ENCODE measurements around the gene IQCB1. TPM values are rescaled to one million over a fixed set of nuclear protein-coding genes. Genes with fewer than 3 reads are reported as not detected.
A peak's percentile ranks its signal among the peaks of the same experiment; 100 is the strongest.
"Not testable (repeated sequence)": the region's sequence is repeated elsewhere in the genome, so short reads cannot be mapped to it uniquely, and the experiment has no call there.

The IQCB1 gene
- total RNA-seq, 2 experiments from 2014 or later: 28.4 to 34.0 TPM

DNA sequence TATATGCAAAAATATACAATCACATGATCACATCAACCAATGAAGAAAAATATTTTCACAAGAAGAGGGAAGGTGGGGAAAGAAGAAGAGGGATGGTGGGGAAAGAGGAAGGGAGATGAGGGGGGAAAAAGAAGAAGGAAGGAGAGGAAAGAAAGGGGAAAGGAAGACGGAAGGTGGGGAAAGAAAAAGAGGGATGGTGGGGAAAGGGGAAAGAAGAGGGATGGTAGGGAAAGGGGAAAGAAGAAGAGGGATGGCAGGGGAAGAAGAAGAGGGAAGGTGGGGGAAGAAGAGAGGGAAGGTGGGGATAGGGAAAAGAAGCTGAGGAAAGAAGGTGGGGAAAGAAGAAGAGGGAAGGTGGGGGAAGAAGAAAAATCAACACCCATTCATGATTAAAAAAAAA is 82.1 kb downstream of the IQCB1 start:
- Mint-ChIP-seq H3K27ac (no peak overlapping the region), H3K9me3 (no peaks in the 10 kb centered on the region), H3K27me3 (peaks cover 27% of the 10 kb centered on the region), H3K4me1 (peaks cover 4% of the 10 kb centered on the region), H3K36me3 (ENCODE audit: low read depth) (no peaks in the 10 kb centered on the region), H3K4me3 (no peak overlapping the region)
- CTCF ChIA-PET: no interaction called here
- POLR2A ChIA-PET: no interaction called here
- no peak for DNase-seq

DNA sequence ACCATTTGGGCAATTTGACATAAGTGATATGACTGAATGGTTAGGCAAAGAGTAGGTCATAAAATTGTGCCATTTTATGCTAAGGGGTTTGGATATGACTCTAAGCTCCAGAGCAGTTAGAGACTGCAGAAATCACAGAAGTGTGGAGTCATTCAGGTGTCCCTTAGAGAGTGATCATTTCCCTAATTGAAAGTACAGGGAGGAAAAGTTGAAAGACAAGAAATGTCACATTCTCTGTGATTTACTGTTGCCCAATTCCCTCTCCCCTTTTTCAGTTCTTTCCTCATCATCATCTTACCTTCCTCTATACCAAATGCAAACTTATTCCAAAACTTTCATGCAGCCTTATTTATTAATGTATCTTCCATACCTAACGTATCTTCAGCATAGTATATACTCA is 82.6 kb downstream of the IQCB1 start:
- Mint-ChIP-seq H3K9me3 (no peaks in the 10 kb centered on the region), H3K27me3 (peaks cover 27% of the 10 kb centered on the region), H3K36me3 (ENCODE audit: low read depth) (no peaks in the 10 kb centered on the region), H3K4me3 (no peak overlapping the region), H3K4me1 (peaks cover 6% of the 10 kb centered on the region), H3K27ac (no peak overlapping the region)
- CTCF ChIA-PET: no interaction called here
- POLR2A ChIA-PET: no interaction called here
- DNase-seq: no peak

DNA sequence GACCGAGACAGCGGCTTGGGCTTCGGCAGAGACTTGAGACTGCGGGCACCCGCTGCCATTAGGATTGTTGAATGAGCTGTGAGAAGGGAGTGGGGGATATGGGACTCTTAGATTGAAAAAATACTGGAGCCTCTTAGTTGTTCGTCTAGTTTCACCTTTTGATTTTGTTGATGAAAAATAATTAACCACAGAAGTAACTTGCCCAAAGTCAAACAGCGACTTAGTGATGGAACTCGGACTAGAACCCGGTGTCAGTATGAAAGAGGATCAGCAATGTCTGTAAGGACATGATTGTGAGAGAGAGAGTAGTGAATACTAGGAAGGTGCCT is 84.8 kb downstream of the IQCB1 start:
- no peak overlapping the region for H3K27ac Mint-ChIP-seq
- H3K9me3 Mint-ChIP-seq: no peaks in the 10 kb centered on the region
- no peak overlapping the region for H3K4me3 Mint-ChIP-seq
- H3K36me3 Mint-ChIP-seq (ENCODE audit: low read depth): no peaks in the 10 kb centered on the region
- peaks cover 20% of the 10 kb centered on the region for H3K27me3 Mint-ChIP-seq
- no peak for DNase-seq
- H3K4me1 Mint-ChIP-seq: peaks cover 6% of the 10 kb centered on the region
- CTCF ChIA-PET: interaction anchor here (2.2 kb wide), 1 partner anchor 11 kb away, joined by 7 read pairs; no protein-coding TSS in a partner anchor
- POLR2A ChIA-PET: no interaction called here

DNA sequence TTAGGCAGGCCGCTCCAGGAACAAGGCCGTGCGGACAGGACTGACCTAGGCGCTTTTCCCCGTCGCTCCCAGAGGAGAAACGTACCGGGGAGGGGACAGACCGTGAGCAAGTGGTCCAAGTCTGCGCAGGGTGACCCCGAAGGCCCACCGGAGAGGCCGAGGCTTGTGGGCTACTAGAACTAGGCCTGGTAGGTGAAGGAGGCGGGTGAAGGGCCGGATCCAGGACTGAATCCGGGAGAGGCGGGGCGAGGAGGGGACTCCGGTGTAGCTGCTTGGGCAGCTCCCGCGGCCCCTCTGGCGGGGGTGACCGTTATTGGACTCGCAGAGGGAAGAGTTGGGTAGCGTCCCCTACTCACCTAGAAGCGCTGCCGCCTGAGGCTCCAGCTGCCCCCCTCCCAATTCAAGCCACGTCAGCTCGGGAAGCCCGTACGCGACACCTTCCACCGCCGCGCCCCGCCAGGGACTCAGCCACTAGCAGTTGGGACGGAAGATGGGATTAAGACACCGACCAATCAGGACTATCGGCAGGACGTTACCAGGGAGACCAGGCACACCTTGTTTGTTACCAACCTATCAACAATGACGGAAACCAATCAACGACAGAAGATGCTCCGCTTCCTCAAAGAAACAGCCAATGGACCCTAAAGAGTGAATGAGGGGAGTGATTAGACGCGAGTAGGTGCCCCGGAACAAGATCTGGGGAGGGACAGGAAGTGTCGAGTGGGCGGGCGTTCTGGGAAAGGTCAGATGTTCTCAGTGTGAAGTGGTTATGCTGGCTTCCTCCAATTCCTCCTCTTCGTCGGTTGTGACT is 85.4 kb downstream of the IQCB1 start, which contains the start of gene GOLGB1:
GOLGB1 (minus strand) TSS at position 466 of the 811 bp plus-strand sequence. CDS start 18,770 bp downstream, outside the sequence.
- Mint-ChIP-seq H3K4me1 (peaks cover 6% of the 10 kb centered on the region), H3K4me3 (no peak within 1 kb of the TSS), H3K27ac (no peak within 1 kb of the TSS), H3K9me3 (no peaks in the 10 kb centered on the region), H3K36me3 (ENCODE audit: low read depth) (no peaks in the 10 kb centered on the region), H3K27me3 (peaks cover 20% of the 10 kb centered on the region)
- DNase-seq: peak; percentile 96
- POLR2A ChIA-PET: interaction anchor here (1.0 kb wide), 1 partner anchor 95 kb away, joined by 3 read pairs; no protein-coding TSS in a partner anchor
- CTCF ChIA-PET: interaction anchor here (2.2 kb wide), 1 partner anchor 10 kb away, joined by 7 read pairs; no protein-coding TSS in a partner anchor

DNA sequence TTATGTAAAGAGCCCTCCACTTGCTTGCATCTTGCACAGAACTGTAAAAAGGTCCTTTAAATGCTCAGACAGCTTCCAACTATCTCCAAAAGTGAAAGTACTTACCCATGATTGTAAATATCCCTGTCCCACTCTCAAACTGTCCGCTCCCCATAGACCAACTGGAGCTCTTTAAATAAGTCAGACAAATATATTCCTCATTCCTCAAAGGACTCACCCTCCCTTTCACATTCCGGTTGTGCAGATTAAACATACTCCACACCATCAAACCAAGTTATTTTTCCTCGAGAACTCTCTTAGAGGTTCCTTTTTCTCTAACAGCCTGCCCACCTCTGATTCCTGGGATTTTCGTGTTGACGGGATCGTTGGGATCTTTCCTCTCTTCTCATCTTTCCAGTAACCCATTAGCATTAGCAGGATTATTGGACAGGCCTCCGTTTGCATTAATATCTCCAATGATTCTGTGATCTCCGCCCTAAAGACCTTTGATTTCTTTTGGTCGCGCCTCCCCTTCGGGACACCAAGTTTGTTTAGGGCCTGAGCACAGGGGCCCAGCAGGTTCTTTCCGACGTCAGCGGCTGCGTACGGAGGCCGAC is 86.1 kb downstream of the IQCB1 start:
- H3K27me3 Mint-ChIP-seq: peaks cover 18% of the 10 kb centered on the region
- ChIA-PET POLR2A (interaction anchor here (1.0 kb wide), 1 partner anchor 94 kb away, joined by 3 read pairs; no protein-coding TSS in a partner anchor), CTCF (interaction anchor here (0.7 to 2.2 kb wide), 5 partner anchors 8 to 202 kb away, joined by 3 to 7 read pairs (median 3); no protein-coding TSS in a partner anchor)
- peak; percentile 43 for DNase-seq
- H3K4me1 Mint-ChIP-seq: peaks cover 6% of the 10 kb centered on the region
- H3K4me3 Mint-ChIP-seq: no peak overlapping the region
- H3K36me3 Mint-ChIP-seq (ENCODE audit: low read depth): no peaks in the 10 kb centered on the region
- H3K9me3 Mint-ChIP-seq: no peaks in the 10 kb centered on the region
- no peak overlapping the region for H3K27ac Mint-ChIP-seq

DNA sequence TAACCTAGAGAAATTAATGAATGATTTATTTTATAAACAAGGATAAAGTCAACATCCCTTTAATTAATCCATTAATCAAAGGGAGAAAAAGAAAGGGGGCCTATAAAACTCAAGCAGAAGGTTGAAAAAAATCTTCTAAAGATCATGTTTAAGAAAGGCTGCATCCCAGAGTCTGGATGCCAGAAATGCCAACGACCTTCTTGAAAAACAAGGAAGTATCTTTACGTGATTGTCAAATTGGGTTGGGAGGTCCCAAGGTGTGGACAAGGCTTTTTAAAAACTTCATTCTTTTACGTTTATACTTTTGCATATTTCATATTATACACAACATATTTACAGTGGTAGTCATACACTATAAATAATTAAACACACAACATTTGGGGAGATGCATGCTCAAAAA is 86.9 kb downstream of the IQCB1 start:
- Mint-ChIP-seq H3K4me3 (no peak overlapping the region), H3K27ac (no peak overlapping the region), H3K27me3 (peaks cover 16% of the 10 kb centered on the region), H3K9me3 (no peaks in the 10 kb centered on the region), H3K4me1 (peaks cover 6% of the 10 kb centered on the region), H3K36me3 (ENCODE audit: low read depth) (peaks cover 4% of the 10 kb centered on the region)
- POLR2A ChIA-PET: interaction anchor here (1.0 kb wide), 1 partner anchor 93 kb away, joined by 3 read pairs; no protein-coding TSS in a partner anchor
- CTCF ChIA-PET: interaction anchor here (0.7 to 1.1 kb wide), 4 partner anchors 9 to 201 kb away, joined by 3 to 5 read pairs (median 3); no protein-coding TSS in a partner anchor
- no peak for DNase-seq

DNA sequence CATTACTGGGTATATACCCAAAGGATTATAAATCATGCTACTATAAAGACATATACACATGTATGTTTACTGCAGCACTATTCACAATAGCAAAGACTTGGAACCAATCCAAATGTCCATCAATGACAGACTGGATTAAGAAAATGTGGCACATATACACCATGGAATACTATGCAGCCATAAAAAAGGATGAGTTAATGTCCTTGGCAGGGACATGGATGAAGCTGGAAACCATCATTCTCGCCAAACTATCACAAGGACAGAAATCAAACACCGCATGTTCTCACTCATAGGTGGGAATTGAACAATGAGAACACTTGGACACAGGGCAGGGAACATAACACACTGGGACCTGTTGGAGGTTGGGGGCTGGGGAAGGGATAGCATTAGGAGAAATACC is 91.8 kb downstream of the IQCB1 start:
- H3K9me3 Mint-ChIP-seq, CTCF ChIA-PET, H3K4me3 Mint-ChIP-seq, DNase-seq, H3K27ac Mint-ChIP-seq, H3K27me3 Mint-ChIP-seq, POLR2A ChIA-PET: not testable (repeated sequence)
- Mint-ChIP-seq H3K4me1 (peaks cover 18% of the 10 kb centered on the region), H3K36me3 (ENCODE audit: low read depth) (peaks cover 23% of the 10 kb centered on the region)

DNA sequence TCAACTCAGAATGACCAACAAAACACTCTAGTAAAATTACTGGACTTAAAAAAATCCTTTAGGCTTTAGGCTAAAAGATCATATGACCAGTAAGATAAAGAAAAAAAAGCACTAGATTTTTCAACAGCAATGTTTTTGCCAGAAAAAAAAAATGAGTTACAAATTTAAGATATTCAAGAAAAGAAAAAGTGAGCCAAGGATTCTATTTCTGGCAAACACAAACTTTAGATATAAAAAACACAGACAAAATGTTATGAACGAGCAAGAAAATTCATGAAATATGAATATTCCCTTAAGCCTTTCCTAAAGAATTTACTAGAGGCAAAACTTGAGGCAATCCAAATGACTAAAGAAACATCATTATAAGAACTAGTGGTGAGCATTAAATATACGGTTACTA is 94.0 kb downstream of the IQCB1 start:
- peaks cover 25% of the 10 kb centered on the region for H3K36me3 Mint-ChIP-seq (ENCODE audit: low read depth)
- no peak overlapping the region for H3K27ac Mint-ChIP-seq
- H3K27me3 Mint-ChIP-seq: no peaks in the 10 kb centered on the region
- peaks cover 2% of the 10 kb centered on the region for H3K9me3 Mint-ChIP-seq
- H3K4me3 Mint-ChIP-seq: no peak overlapping the region
- ChIA-PET POLR2A (no interaction called here), CTCF (no interaction called here)
- no peak for DNase-seq
- H3K4me1 Mint-ChIP-seq: peaks cover 20% of the 10 kb centered on the region

DNA sequence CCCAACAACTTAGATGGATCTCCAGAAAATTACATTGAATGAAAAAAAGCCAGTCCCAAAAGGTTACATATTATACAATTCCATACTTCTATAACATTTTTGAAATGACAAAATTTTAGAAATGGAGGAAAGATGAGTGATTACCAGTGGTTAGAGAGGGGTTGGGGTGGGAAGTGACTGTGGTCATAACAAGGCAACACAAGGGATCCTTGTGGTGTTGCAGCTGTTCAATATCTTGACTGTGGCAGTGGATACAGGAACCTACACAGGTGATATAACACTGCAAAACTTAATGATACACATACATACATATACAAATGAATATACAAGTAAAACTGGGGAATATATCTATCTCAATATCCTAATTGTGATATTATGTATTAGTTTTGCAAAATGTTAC is 95.0 kb downstream of the IQCB1 start:
- Mint-ChIP-seq H3K9me3 (peaks cover 2% of the 10 kb centered on the region), H3K4me1 (peaks cover 25% of the 10 kb centered on the region), H3K4me3 (no peak overlapping the region), H3K27ac (no peak overlapping the region), H3K27me3 (no peaks in the 10 kb centered on the region), H3K36me3 (ENCODE audit: low read depth) (peaks cover 25% of the 10 kb centered on the region)
- DNase-seq: no peak
- ChIA-PET CTCF (interaction anchor here (1.0 to 1.4 kb wide), 2 partner anchors 10 to 11 kb away, joined by 3 to 7 read pairs; partner anchors contain the start of gene GOLGB1), POLR2A (no interaction called here)

DNA sequence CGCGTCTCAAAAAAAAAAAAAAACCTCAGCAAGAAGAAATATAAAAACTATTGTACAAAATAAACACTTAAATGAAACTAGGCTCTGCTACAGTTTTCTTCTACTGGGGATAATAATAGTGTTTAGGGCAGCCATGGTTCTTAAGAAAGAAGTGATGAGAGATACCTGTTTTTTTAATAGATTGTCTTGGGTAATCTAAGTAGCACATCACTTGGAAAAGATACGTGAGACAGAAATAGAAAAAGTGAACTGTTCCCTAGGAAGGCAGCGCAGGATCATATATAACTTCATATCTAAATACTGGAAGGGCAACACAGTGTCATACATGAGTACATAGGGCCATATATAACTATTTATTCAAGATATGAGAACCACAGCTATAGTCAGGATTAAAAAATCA is 97.2 kb downstream of the IQCB1 start:
- ChIA-PET CTCF (no interaction called here), POLR2A (no interaction called here)
- Mint-ChIP-seq H3K4me1 (peaks cover 27% of the 10 kb centered on the region), H3K4me3 (no peak overlapping the region), H3K36me3 (ENCODE audit: low read depth) (peaks cover 19% of the 10 kb centered on the region), H3K27me3 (no peaks in the 10 kb centered on the region), H3K9me3 (peaks cover 2% of the 10 kb centered on the region), H3K27ac (no peak overlapping the region)
- no peak for DNase-seq

DNA sequence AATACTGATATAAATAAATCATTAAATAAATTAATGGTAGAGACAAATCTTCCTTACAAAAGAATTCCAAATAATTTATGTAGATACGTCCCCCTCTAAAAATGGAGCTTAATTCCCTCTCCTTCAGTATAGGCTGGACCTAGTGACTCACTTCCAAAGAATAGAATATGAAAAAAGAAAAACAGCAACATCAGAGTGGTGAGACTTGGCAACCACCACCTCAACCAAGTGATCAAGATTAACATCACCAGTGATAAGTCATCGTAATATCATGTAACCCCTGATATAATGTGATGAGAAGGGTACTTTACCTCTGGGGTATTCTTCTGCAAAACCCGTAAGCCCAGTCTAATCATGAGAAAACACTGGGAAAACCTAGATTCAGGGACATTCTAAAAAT is 98.7 kb downstream of the IQCB1 start:
- DNase-seq: no peak
- Mint-ChIP-seq H3K4me1 (peaks cover 30% of the 10 kb centered on the region), H3K4me3 (no peak overlapping the region), H3K27ac (no peak overlapping the region), H3K27me3 (no peaks in the 10 kb centered on the region), H3K9me3 (peaks cover 1% of the 10 kb centered on the region), H3K36me3 (ENCODE audit: low read depth) (peaks cover 15% of the 10 kb centered on the region)
- CTCF ChIA-PET: interaction anchor here (1.2 kb wide), 1 partner anchor 37 kb away, joined by 4 read pairs; no protein-coding TSS in a partner anchor
- POLR2A ChIA-PET: no interaction called here

DNA sequence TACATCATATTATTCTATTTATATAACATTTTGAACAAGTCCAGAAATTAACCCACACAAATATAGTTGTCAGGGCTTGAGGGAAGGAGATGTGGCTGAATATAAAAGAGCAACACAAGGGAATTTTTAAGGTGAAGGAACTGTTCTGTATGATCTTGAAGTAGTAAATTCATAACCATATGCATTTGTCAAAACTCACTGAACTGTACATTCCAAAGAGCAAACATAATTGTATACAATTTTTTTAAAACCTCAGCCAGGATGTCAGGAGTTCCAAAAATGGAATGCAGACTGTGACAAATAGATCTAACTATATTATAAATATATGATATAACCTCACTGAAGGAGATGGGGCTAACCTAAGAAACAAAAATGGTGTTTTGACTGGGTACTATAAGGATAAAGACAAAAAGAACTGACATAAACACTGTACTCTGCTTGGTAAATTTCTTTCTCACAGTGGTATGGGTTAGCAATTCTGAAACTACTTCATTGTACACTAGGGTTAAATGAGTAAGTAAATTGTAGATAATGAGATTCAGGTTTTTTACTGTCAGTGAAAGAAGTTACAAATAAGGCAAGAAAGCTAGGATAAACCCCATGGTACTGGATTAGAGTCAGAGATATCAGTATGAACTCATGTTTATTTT is 99.7 kb downstream of the IQCB1 start:
- ChIA-PET CTCF (interaction anchor here (1.2 to 1.3 kb wide), 2 partner anchors 22 to 36 kb away, joined by 3 to 4 read pairs; no protein-coding TSS in a partner anchor), POLR2A (no interaction called here)
- Mint-ChIP-seq H3K27ac (no peak overlapping the region), H3K36me3 (ENCODE audit: low read depth) (peaks cover 15% of the 10 kb centered on the region), H3K27me3 (no peaks in the 10 kb centered on the region), H3K4me1 (peaks cover 28% of the 10 kb centered on the region), H3K9me3 (no peaks in the 10 kb centered on the region), H3K4me3 (no peak overlapping the region)
- DNase-seq: no peak

All from activated CD4-positive, alpha-beta T cell treated with anti-CD3 and anti-CD28 coated beads, Interleukin-2, amount 10 ng/mL, durations not matched to agents 7 days and 5 days (primary cell).